NCI-H1048 (cell line): ENCODE results near the gene NAT8L.

ENCODE experiments used
- DNase-seq: peaks from one replicate; lab custom pipeline; 2025; lab: John Stamatoyannopoulos, UW

Gene NAT8L

GRCh38 chr4:2046031-2046961 is 12.8 kb upstream of the NAT8L start:
- no peak for DNase-seq

DNA sequence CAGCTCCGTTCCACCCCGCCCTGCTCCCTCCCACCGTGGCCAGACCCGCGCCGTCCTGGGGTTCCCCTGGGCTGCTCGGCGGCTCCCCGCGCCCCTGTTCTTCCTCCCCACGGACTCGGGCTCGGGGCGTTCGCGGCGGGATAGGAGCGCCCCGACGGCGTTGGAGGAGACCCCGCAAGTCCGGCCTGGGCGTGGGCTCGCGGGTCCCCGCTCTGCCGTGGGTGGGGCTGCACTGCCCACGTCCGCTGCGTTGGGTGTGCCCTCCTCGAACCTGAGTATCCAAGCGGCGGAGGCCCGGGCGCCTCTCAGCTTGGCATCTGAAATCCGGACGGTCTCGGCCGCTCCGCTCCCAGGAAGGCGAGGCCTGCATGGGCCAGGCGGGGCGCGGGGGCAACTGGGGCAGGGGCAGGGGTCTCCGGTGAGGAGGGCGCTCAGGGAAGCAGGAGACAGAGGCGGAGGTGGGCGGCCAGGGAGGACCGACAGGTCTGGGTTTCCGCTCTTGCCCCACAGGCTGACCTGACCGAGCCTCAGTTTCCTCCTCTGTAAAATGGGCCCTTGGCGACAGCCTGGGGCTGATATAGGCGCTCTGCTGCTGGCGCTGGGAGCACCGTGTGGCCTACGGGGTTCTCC is 12.0 kb upstream of the NAT8L start:
- no peak for DNase-seq

GRCh38 chr4:2047781-2048581 is 11.1 kb upstream of the NAT8L start:
- DNase-seq, result no peak

- no peak for DNase-seq
Observed at GRCh38 chr4:2048831-2049230, 10.3 kb upstream of the NAT8L start.

DNA sequence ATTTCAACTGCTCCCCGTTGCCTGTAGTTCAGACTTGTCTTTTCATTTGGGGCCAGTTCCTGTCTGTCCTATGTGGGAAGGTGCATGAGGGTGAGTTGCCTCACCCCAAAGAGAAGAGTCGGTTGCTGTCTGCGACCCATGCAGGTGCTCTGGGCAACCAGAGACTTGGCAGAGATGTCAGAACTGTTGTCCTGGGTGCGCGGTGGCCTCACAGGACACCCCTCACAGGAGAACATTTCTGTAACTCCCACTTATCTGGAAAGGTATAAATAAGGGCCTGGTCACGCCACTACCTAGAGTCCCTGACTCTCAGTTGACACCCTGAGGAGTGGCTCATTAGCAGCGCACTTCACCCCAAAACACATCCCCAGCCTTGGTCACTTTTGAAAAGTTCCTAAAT is 9.7 kb upstream of the NAT8L start:
- no peak for DNase-seq

GRCh38 chr4:2049811-2050210 is 9.3 kb upstream of the NAT8L start:
- no peak for DNase-seq

- no peak for DNase-seq
Observed at GRCh38 chr4:2051086-2051485, 8.0 kb upstream of the NAT8L start.

DNA sequence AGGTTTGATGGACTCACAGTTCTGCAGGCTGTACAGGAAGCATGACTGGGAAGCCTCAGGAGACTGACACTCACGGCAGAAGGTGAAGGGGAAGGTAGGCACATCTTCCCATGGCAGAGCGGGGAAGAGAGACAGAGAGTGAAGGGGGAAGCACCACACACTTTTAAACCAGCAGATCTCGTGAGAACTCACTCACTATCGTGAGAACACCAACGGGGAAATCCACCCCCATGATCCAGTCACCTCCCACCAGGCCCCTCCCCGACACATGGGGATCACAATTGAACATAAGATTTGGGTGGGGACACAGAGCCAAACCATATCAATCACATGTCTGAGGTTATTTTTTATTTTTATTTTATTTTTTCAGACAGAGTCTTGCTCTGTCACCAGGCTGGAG is 4.9 kb upstream of the NAT8L start:
- no peak for DNase-seq

GRCh38 chr4:2057382-2058065 is 1.6 kb upstream of the NAT8L start:
- DNase-seq, result no peak

DNA sequence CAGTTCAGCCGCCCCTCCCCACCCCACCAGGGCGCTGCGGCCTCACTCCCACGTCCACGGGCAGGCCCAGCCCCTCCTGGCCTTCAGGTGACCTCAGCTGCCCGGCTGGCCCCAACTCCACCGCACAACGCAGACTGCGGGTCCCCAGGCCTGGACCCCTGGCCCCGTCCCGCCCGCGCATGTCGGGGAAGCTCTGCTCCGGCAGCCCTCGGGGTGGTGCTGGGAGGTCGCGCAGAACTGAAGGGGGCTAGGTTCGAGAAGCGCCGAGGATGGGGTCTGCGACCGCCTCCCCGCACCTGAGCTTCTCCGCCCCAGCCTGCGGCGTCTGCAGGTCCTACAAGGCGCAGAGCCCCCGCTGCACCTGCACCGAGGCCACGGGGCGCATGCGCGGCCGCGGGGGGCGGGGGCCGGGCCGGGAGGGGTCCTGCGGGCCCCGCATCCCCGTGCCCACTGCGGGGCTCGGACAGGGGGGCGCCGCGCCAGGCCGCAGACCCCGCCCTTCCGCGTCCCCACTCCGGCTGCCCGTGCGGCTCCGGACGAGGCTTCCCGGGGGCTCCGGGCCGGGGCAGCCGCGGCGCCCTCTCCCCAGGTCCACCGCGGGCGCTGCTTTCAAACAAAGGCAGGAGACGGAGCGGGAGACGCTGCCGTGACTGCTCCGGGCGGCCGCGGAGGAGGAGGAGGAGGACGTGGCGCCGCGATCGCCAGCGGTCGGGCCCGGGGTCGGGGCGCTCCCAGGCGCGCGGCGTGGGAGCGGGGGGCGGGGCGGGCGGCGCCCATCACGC is 672 bp upstream of the NAT8L start:
- no peak for DNase-seq

DNA sequence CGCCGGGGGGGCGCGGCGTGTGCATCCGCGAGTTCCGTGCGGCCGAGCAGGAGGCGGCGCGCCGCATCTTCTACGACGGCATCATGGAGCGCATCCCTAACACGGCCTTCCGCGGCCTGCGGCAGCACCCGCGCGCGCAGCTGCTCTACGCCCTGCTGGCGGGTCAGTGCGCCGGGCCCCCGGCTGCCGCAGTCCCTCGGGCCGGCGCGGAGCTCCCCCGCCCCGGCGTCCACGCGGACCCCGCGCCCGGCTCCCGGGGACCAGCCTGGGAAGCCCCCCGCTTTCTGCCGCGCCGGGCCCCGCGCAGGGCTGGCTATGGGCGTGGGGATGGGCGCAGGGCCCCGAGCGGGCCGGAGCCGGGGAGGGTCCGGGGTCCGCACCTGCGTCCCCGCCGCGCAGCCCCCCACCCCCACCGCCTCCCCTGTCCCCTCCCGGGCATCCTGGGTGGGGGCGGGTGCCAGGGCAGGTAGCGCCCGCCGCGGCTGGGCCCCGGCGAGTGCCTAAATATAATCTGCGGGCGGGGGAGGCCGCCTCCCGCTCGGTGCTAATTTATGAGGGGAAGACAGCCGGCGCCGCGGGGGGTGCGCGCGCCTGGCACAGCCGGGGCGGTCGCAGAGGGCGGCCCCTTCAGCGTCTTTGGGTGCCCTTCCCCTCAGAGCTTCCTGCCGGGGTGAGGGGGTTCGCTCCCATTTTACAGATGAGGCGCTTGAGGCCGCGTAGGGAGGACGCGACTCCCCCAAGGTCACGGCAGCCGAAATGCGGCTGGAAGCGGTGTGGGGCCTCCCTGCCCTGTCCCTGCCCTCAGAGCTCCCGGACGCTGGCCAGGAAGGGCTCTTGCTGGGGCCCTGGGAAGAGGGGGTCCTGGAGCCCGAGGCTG is 837 bp downstream of the NAT8L start:
- DNase-seq, result no peak

- no peak for DNase-seq
Observed at GRCh38 chr4:2060611-2061185, 1.6 kb downstream of the NAT8L start.

DNA sequence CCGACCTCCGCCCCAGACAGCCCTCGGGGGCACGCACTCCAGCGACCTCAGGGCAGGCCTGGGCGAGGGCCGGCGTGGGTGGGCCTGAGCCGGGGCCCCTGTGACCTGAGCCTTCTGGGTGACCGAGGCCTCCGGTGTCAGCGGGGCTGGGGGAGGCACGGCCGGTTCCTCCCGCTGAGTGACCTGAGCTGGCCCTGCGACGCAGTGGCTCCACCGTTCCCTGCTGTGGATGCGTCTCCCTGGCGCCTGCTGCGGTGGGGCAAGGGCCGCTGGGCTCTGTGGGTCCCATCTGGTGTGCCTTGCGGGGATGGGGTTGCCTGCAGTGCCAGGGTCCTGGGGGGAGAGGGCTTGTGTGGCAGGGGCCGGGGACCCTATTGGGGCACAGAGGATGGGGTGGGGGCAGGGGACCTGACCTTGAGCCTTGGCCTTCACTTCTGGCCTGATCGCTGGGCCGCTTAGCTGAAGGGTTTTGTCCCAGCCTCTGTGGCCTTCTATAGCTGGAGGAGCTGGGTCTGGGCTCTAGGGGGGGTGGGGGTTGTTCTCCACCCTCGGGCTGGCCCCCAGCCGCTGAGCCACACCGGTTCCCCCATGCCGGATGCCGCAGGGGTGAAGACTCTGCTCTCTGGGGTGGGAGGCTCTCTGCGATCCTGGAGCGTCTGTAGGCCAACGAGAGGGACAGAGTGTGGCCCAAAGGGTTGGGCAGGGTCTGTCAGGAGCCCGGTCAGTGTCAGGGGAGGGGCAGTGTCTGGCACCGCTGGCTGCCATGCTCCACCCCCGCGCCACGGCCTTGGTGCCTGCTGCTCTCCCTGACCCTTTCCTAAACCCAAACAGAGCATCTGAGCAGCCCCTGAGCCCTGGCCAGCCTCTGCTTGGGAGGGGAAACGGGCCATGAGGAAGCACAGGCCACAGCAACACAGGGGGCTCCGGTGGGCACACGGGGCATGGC is 2.3 kb downstream of the NAT8L start:
- DNase-seq, result no peak

- no peak for DNase-seq
Observed at GRCh38 chr4:2062168-2062807, 3.2 kb downstream of the NAT8L start.

DNA sequence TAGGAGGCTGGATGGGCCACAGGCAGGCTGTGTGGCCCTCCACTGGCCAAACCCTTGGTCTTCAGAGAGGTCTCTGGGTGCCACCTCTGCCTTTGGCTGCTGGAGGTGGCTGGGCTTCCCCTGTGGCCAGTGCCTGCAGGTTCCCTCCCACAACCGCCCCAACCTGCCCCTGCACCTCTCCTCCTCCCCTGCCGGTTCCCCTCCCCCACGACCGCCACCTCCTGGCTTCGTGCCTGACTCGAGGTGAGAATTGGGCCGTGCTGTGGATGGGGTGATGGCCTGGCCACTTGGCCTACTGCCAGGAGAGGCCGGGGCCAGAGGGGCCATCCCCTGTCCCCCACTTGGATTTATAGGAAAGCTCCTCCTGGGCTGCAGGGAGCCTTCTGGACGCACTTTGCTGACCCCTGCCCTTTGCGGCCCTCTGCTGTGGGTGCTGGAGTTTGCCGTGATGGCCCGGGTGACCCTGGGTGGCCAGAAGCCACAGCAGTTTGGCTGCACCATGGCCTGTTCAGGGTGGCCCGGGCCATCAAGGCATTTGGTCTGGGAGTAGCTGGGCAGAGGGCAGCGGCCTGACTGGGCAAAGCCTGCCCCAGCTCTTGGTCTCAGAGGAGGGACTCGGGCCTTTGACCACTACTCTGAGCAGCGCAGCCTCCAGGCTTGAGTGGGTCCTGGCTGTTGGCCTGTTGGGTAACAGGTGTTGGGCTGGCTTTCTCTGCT is 3.8 kb downstream of the NAT8L start:
- no peak for DNase-seq

- no peak for DNase-seq
Observed at GRCh38 chr4:2063557-2064275, 4.6 kb downstream of the NAT8L start.
